Ishikawa (cell line): Measurements from ENCODE around the gene TARS3.

ENCODE experiments used
- CEBPB ChIP-seq: IDR thresholded peaks from 2 replicates; pipeline ENCODE4 v1.6.1; 2012
- CREB1 ChIP-seq: IDR thresholded peaks from 2 replicates; pipeline ENCODE4 v1.6.1; 2012; ENCODE audit warnings: low read depth
- EGR1 ChIP-seq: IDR thresholded peaks from 2 replicates; pipeline ENCODE4 v1.6.1; 2012
- EP300 ChIP-seq: IDR thresholded peaks from 2 replicates; pipeline ENCODE4 v1.6.1; 2012; ENCODE audit warnings: borderline replicate concordance
- FOXM1 ChIP-seq: IDR thresholded peaks from 2 replicates; pipeline ENCODE4 v1.6.1; 2012; ENCODE audit warnings: low read depth, borderline replicate concordance
- MAX ChIP-seq: IDR thresholded peaks from 2 replicates; pipeline ENCODE4 v1.6.1; 2012
- NFIC ChIP-seq: IDR thresholded peaks from 2 replicates; pipeline ENCODE4 v1.6.1; 2012
- RAD21 ChIP-seq: IDR thresholded peaks from 2 replicates; pipeline ENCODE4 v1.6.1; 2012; ENCODE audit warnings: low read depth
- REST ChIP-seq: IDR thresholded peaks from 2 replicates; pipeline ENCODE4 v1.6.1; 2012; ENCODE audit warnings: low read depth, mild to moderate bottlenecking
- TAF1 ChIP-seq: IDR thresholded peaks from 2 replicates; pipeline ENCODE4 v1.6.1; 2012; ENCODE audit warnings: low read depth, mild to moderate bottlenecking
- TCF12 ChIP-seq: IDR thresholded peaks from 2 replicates; pipeline ENCODE4 v1.6.1; 2012; ENCODE audit warnings: low read depth
- TEAD4 ChIP-seq: IDR thresholded peaks from 2 replicates; pipeline ENCODE4 v1.6.1; 2012
- USF1 ChIP-seq: IDR thresholded peaks from 2 replicates; pipeline ENCODE4 v1.6.1; 2012
- YY1 ChIP-seq: IDR thresholded peaks from 2 replicates; pipeline ENCODE4 v1.6.1; 2012; ENCODE audit warnings: low read depth
- ZBTB7A ChIP-seq: IDR thresholded peaks from 2 replicates; pipeline ENCODE4 v1.6.1; 2012; ENCODE audit warnings: low read depth

The TARS3 gene

GRCh38 chr15:101637919-101638318, 86.4 kb downstream of the TARS3 start:
- TF ChIP-seq CREB1: no peak
- no peak for TF ChIP-seq TEAD4
- no peak for TF ChIP-seq USF1
- no peak for TF ChIP-seq ZBTB7A
- no peak for TF ChIP-seq REST
- no peak for TF ChIP-seq RAD21
- no peak for TF ChIP-seq TCF12
- no peak for TF ChIP-seq NFIC
- no peak for TF ChIP-seq TAF1
- no peak for TF ChIP-seq YY1
- no peak for TF ChIP-seq CEBPB
- TF ChIP-seq EP300: no peak
- no peak for TF ChIP-seq MAX
- no peak for TF ChIP-seq EGR1
- no peak for TF ChIP-seq FOXM1

GRCh38 chr15:101637516-101637915, 86.8 kb downstream of the TARS3 start:
- TF ChIP-seq MAX (no peak), TEAD4 (no peak), YY1 (no peak), USF1 (no peak), CEBPB (no peak), ZBTB7A (no peak)

- TF ChIP-seq TAF1 (no peak), YY1 (no peak), EP300 (no peak), ZBTB7A (no peak), EGR1 (no peak), NFIC (no peak), TCF12 (no peak), MAX (no peak), TEAD4 (no peak), CREB1 (no peak), USF1 (no peak), FOXM1 (no peak), CEBPB (no peak)
Measured at GRCh38 chr15:101637038-101637437, 87.2 kb downstream of the TARS3 start.

- TF ChIP-seq TAF1 (no peak), FOXM1 (no peak)
Measured at GRCh38 chr15:101635944-101636727, 88.1 kb downstream of the TARS3 start.

- no peak for TF ChIP-seq RAD21
- no peak for TF ChIP-seq REST
- TF ChIP-seq CREB1: no peak
Measured at GRCh38 chr15:101633356-101633755, 90.9 kb downstream of the TARS3 start.

- TF ChIP-seq RAD21 (no peak), REST (no peak), CREB1 (no peak), CEBPB (no peak), NFIC (no peak), EGR1 (no peak), FOXM1 (no peak), ZBTB7A (no peak), TEAD4 (no peak), USF1 (no peak), YY1 (no peak)
Measured at GRCh38 chr15:101625980-101626379, 98.3 kb downstream of the TARS3 start.
